Stimulated activated CD4-positive, alpha-beta T cell treated with anti-CD3 and anti-CD28 coated beads, TNF-alpha, amount 100 ng/mL, for 24 hours (primary cell): ENCODE results near the gene TRMT10B.

ENCODE experiments used
- DNase-seq, 3 experiments: peaks; one replicate each; pipeline ENCODE4 v3.0.0-alpha.2; 2020; ENCODE audit warnings: low read depth in 3 of 3

The TRMT10B gene, protein sequence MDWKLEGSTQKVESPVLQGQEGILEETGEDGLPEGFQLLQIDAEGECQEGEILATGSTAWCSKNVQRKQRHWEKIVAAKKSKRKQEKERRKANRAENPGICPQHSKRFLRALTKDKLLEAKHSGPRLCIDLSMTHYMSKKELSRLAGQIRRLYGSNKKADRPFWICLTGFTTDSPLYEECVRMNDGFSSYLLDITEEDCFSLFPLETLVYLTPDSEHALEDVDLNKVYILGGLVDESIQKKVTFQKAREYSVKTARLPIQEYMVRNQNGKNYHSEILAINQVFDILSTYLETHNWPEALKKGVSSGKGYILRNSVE

GRCh38 chr9:37753489-37754190, at the start of gene TRMT10B:
Gene TRMT10B, plus strand, starts transcription at chr9:37753805. Its CDS starts 8,127 bp downstream, at chr9:37761932.
- DNase-seq = peak; percentile 57 to 76 (median 58)

DNA sequence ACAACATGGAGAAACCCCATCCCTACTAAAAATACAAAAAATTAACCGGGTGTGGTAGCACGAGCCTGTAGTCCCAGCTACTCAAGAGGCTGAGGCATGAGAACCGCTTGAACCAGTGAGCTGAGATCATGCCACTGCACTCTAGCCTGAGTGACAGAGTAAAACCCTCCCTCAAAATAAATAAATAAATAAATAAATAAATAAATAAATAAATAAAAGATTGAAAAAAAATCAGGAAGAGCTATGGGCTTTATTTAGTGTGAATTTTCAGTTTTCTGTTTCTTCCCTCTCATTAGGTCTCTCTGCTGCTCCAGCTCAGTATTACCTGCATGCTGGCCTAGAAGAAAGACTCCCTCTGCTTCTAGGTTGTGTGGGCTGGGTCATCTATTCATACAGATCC, 47.8 kb upstream of the TRMT10B start:
- DNase-seq = no peak

DNA sequence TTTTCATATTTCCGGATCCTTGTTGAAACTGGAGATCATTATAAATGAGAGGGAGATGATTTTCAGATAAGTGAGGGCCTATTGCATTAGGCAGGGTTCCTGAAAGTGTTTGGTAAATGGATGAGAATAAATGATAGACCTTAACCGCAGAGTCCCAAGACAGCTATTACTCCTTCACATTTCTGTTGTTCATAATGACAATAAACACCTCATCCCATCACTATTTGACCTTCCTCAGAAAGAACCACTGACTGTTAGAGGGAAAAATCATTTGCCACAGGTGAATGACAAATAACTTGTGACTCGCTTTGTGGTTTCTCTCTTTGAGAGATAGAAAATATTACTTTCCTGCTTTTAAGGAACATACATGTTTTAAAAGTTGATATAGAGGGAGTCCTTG, 47.3 kb upstream of the TRMT10B start:
- DNase-seq = no peak

DNA sequence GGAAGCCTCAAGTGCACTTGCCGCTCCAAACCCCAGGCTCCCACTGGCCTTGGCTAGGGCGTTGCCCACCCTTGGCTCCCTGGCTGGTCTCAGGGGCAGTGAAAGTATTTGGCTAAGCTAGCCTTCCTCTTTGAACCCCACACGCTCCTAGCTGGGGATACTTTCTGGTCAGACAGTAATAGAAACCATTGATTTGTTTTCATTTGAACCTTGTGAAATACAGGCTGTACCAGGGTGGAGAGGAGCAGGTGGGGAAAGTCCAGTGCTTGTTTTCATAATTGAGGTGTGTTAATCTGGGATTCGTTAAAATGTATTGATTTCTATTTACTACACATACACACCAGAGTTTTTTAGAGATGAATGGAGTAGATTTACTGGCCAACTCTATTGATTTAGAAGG, 45.9 kb upstream of the TRMT10B start:
- DNase-seq = no peak

DNA sequence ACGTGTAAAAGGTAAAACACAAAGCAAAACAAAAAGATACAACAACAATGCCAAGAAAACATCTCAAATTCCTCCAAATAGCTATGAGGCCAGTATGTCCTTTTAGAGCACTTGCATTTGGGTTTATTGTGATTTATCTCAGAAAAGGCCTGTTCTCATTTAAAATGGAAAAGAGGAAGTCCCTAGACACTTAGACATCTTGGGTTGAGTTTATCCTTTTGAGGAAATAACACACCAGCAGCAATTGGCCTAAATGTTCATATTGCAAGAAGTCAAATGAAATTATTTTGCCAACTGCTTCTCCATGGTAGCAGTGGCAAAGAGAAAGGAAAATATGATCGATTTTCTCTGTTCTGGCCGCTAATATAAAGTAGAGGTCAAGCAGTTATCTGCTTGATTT, 43.6 kb upstream of the TRMT10B start:
- no peak for DNase-seq

DNA sequence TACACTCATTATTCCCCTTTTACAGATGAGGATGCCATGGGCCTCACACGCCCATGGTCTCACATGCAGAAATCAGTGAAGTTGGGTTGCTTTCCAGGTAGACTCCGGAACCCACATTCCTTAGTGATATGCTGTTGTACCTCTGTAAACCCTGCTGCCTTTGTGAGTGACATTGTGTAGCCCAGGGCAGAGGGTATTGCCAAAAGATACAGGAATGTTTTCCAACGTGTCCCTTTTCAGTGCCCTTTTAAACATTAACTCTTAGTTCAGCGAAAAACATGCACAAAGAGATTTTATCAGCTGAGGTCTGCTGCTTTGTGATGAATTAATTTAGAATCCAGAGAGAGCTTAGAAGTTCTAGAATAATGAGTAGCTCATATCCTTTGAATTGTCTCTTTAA, 38.3 kb upstream of the TRMT10B start:
- no peak for DNase-seq

DNA sequence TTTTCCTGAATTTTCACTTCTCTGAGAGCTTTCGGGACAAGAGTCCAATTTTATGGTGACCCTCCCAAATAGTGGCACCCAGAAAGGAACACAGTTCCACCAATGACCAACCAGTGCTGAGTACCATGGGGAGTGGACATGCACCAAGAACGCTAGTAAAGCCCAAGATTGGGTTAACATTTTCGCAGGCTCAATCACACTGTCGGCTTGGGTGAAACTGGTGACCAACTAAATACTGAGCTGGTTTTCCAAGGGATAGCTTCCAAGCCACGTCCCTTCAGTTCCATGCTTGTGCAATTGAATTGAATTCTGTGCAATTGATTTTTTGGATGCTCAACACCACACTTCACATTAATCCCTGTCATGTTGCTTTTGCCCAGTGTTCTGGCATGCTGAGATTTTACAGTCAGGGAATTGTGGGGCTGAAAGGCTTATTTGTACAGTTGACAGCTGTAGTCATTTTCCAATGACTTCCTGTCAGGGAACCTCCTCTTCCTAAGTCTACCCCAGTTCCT, 37.6 kb upstream of the TRMT10B start:
- no peak for DNase-seq

DNA sequence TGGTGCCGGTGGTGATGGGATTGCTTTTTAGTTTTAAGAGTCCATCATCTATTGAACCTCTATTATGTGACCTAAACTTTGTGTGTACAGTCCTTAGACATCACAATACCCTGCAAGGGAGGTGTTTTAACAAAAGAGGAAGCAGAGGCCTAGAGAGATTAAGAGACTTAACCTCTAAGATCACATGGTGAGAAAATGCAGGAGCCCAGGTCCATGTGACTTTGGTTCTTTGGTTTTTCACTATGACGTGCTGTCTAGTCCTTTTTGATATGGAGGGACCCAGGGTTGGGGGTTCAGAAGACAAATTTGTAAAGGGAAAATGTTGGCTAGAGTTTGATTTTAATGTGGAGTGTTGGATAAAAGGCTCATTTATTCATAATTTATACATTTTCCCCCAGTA, 34.1 kb upstream of the TRMT10B start:
- DNase-seq = no peak

DNA sequence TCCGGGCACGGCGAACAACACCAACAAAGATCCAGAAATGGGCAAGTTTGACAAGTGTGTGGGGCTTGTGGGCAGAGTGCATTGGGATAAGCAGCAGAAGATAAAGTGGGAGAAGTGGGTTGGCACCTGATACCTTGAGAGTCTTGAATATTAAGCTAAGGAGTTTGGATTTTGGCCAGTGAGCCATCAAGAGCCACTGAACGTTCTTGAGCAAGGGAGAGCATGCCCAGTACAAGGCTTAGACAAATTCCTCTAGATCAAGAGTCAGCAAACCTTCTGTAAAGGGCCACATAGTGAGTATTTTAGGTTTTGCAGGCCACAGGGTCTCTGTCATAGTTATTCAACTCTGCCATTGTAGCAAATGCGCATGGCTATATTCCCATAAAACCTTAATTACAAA, 26.6 kb upstream of the TRMT10B start:
- no peak for DNase-seq

DNA sequence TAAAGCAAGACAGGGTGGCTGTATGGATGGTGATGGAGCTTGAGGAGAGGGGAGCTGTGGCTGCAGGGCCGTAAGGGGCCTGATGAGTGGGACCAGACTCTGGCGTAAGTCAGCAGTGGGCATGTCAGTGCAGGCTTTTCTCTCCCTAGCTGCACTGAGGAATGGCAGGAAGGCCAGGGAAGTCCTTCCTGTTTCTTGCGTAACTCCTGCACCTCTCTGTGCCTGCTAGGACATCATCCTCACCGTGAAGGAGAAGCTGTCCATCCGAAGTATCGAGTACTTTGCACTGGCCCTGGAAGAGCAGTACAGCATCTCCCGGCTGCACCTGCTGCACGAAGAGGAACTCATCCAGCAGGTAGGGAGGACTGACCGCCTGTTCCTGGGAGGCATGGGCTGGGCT, 24.1 kb upstream of the TRMT10B start:
- DNase-seq = no peak

DNA sequence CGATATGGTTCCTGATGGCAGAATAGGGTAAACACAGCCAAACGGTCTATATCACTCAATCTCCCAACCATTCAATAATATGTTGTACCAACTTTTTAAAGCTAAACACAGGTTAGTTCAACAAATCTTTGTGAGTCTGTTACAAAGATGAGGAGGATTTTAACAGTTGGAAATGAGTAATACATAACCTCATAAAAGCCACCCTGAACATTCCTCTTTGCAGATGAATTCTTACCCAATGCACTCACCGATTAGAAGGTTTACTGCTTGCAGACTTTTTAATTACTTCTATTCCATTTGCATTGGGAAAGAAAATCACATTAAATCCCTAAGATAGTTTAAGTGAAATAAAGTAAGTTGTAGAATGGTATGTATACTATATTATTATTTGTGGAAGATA, 23.3 kb upstream of the TRMT10B start:
- DNase-seq = no peak

GRCh38 chr9:37730839-37731238, 22.8 kb upstream of the TRMT10B start:
- no peak for DNase-seq

DNA sequence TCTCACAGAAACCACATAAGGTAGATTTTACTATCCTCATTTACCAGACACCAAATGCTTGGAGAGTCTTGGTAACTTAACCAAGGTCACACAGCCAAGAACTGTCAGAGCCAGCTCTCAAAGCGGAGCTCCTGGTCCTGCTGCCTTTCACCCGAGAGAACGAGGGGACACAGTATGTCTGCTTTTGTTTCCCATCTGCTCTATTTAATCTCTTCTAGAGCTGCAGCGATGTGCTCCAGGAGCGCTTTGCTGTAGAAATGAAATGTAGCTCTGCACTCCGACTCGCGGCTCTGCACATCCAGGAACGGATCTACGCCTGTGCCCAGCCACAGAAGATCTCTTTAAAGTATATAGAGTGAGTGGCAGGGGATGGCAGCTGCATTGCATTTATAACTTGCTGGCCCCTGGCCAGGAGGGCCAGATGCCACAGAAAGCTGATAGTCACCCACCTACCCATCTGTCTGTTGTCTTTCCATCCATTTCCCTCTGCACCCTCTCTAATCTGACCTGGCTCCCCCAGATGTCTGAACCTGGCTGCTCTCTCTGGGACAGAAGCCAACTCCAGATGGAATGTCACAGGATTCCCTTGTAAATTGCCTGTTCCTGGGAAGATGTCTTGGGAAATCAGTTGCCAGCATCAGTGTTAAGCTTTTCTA, 21.4 kb upstream of the TRMT10B start:
- no peak for DNase-seq

DNA sequence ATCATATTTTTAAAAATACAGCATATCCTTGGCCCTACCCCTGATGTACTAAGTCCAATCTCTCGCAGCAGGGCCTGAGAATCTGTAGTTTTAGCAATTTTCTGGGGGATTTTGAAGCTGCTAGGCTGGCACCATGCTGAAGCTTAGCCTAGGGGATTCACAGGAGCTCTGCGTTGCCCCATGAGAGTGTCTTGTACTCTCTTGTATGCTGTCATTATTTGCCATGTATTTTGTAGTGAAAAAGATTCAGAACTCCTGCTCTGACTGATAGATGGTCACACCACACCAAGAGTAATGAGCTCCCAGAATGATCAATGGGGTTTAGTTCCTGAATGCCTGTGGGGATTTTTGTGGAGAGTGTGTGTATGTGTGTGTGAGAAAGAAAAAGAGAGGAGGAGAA, 20.7 kb upstream of the TRMT10B start:
- DNase-seq = no peak

GRCh38 chr9:37739222-37739621, 14.4 kb upstream of the TRMT10B start:
- DNase-seq = no peak

GRCh38 chr9:37740128-37740527, 13.5 kb upstream of the TRMT10B start:
- DNase-seq = no peak

- DNase-seq = no peak
These were observed 12.8 kb upstream of the TRMT10B start for GRCh38 chr9:37740631-37741328.

GRCh38 chr9:37745970-37746369, 7.6 kb upstream of the TRMT10B start:
- DNase-seq = no peak

DNA sequence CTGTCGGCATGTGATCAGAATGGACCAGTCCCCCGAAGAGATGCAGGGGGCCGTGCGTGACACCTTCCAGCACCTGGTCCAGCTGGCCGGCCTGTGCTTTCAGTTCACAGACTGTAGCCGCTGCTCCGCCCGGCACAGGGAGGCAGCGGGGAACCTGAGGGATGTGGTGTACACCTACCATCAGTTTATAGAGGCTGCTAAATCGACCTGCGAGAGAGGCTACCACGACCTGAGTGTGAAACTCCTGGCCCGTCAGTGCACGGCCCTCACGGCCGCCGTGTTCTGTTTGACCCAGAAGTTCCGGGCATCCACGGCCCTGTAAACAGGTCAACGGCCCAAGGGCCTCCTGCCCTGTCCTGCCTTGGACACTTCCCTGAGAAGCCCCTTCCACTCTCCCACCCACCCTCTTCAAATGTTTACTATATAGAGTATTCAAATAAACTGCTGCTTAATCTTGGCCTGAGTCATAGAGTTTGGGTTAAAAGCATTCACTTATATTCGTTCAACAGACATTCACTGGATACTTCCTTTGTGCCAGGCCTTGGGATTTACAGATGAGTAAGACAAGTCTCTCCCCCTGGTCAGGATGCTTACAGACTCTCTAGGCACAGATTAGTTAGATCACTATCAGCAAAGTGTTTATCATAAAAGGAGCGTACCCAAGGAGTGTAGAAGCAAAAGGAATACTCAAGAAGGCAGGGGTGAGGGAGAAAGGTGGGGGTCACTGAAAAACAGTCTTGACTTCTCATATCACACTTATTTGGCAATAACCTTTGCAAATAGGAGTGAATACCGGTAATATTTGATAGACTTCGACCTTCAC, 6.9 kb upstream of the TRMT10B start:
- DNase-seq = no peak

DNA sequence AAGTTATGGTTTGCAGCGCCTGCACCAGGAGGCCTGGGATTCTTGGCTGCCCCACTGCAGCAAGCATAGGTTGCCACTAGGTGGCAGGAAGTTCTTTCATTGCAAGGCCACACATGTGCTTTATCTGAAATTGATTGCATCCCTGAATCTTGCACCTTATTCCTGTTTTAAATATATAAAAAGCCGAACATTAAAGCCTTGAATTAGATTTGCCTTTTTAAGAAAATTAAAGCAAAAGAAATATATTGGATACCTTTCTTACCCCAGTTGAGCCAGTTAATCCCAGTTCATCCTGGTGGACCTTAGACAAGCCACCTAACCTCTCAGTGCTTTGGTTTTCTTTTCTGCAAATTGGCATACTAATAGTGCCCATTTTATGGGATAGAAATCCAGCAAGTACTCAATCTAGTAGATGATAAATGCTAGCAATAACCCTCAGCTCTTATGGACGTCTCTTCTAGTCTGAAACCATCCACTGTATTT, 6.3 kb upstream of the TRMT10B start:
- peak; percentile 18 to 59 (median 29) for DNase-seq

DNA sequence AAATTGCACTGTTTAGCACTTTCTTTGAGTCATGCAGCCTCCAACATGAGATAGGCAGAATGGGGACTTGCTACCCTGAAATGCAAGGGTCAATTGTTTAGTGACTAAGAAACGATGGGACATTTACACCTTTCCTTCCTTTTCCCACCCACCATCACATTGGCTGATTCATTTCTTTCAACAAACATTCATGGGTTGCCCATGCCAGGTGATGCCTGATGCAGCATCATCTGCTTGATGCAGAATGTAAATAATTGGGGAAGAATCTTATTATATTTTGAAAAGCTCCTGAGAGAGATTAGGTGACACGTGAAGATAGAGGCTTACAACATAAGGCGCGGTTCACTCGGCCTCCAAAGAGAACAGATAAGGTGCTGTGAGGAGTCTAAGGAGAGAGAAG, 4.5 kb upstream of the TRMT10B start:
- DNase-seq = no peak
